ENCODE measurements around the gene ZNF335. TPM values are rescaled to one million over a fixed set of nuclear protein-coding genes. Genes with fewer than 3 reads are reported as not detected.

The ZNF335 gene
- polyA plus RNA-seq, 1 experiment: 9.9 TPM

GRCh38 chr20:45953672-45954071, 18.3 kb downstream of the ZNF335 start:
- no peak overlapping the region for H3K4me3 ChIP-seq (ENCODE audit: low read depth, low read length)
- no peak for DNase-seq (ENCODE audit: low read depth)
- H3K36me3 ChIP-seq (ENCODE audit: control insufficient read depth, insufficient read depth, low read length): peaks cover 48% of the 10 kb centered on the region
- H3K27me3 ChIP-seq (ENCODE audit: control insufficient read depth, insufficient read depth, low read length): no peaks in the 10 kb centered on the region
- ChIA-PET CTCF (interaction anchor here (1.1 to 2.2 kb wide), 4 partner anchors 8 to 32 kb away, joined by 3 to 8 read pairs (median 5); no protein-coding TSS in a partner anchor), POLR2A (no interaction called here)
- no peak for TF ChIP-seq CTCF (IDR thresholded peaks at IDR 0.05; ENCODE audit: insufficient read depth, low read depth, low read length)

- no peak overlapping the region for H3K4me3 ChIP-seq (ENCODE audit: low read depth, low read length)
- no peaks in the 10 kb centered on the region for H3K27me3 ChIP-seq (ENCODE audit: control insufficient read depth, insufficient read depth, low read length)
- TF ChIP-seq CTCF (IDR thresholded peaks at IDR 0.05; ENCODE audit: insufficient read depth, low read depth, low read length): no peak
- DNase-seq (ENCODE audit: low read depth): no peak
- ChIA-PET CTCF (interaction anchor here (0.8 to 2.2 kb wide), 4 partner anchors 9 to 18 kb away, joined by 4 to 8 read pairs (median 6); no protein-coding TSS in a partner anchor), POLR2A (no interaction called here)
- peaks cover 48% of the 10 kb centered on the region for H3K36me3 ChIP-seq (ENCODE audit: control insufficient read depth, insufficient read depth, low read length)
Measured at GRCh38 chr20:45952861-45953260, 19.1 kb downstream of the ZNF335 start.

- H3K36me3 ChIP-seq (ENCODE audit: control insufficient read depth, insufficient read depth, low read length): peaks cover 46% of the 10 kb centered on the region
- H3K4me3 ChIP-seq (ENCODE audit: low read depth, low read length): no peak overlapping the region
- no peaks in the 10 kb centered on the region for H3K27me3 ChIP-seq (ENCODE audit: control insufficient read depth, insufficient read depth, low read length)
- no peak for DNase-seq (ENCODE audit: low read depth)
- POLR2A ChIA-PET: no interaction called here
- CTCF ChIA-PET: interaction anchor here (0.6 to 4.7 kb wide), 6 partner anchors 9 to 157 kb away, joined by 3 to 28 read pairs (median 6); partner anchors contain the start of gene ZNF335
- no peak for TF ChIP-seq CTCF (IDR thresholded peaks at IDR 0.05; ENCODE audit: insufficient read depth, low read depth, low read length)
Measured at GRCh38 chr20:45951925-45952834, 19.8 kb downstream of the ZNF335 start.

GRCh38 chr20:45950330-45950646, 21.7 kb downstream of the ZNF335 start:
- POLR2A ChIA-PET: no interaction called here
- H3K4me3 ChIP-seq (ENCODE audit: low read depth, low read length): no peak overlapping the region

More at GRCh38 chr20:45950330-45950646, 21.7 kb downstream of the ZNF335 start:
- H3K36me3 ChIP-seq (ENCODE audit: control insufficient read depth, insufficient read depth, low read length): peaks cover 58% of the 10 kb centered on the region
- CTCF ChIA-PET: interaction anchor here (0.7 to 4.7 kb wide), 2 partner anchors 20 to 124 kb away, joined by 3 to 28 read pairs; partner anchors contain the start of gene ZNF335
- TF ChIP-seq CTCF (IDR thresholded peaks at IDR 0.05; ENCODE audit: insufficient read depth, low read depth, low read length): no peak
- no peak for DNase-seq (ENCODE audit: low read depth)
- no peaks in the 10 kb centered on the region for H3K27me3 ChIP-seq (ENCODE audit: control insufficient read depth, insufficient read depth, low read length)
